ENCODE data around the gene SOS1.
"Not testable (repeated sequence)": the region's sequence is repeated elsewhere in the genome, so short reads cannot be mapped to it uniquely, and the experiment has no call there.

DNA sequence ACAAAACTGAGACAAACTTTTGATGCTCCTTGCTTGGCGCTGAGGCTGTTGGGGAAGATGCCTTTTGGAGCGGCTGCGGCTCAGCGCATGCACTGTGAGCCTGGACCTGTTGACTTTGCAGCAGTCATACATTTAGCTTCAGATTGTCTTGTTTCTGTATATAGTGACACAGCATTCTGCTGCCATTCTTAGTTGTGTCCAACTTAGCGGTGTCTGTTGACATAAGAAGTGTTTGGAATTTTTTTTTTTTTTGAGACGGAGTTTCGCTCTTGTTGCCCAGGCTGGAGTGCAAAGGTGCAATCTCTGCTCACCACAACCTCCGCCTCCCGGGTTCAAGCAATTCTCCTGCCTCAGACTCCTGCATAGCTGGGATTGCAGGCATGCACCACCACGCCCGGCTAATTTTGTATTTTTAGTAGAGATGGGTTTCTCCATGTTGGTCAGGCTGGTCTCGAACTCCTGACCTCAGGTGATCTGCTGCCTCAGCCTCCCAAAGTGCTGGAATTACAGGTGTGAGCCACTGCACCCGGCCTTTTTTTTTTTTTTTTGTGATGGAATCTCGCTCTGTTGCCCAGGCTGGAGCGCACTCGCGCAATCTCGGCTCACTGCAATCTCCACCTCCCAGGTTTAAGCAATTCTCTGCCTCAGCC, 17.5 kb upstream of the SOS1 start:
- not testable (repeated sequence) for TF ChIP-seq FOXA1 (IDR thresholded peaks at IDR 0.05); BHLHE40 (IDR thresholded peaks at IDR 0.05; ENCODE audit: borderline replicate concordance); HDGF (IDR thresholded peaks at IDR 0.05; ENCODE audit: borderline replicate concordance); SP1 (IDR thresholded peaks at IDR 0.05); ELF4 (IDR thresholded peaks at IDR 0.05); FOXK2 (IDR thresholded peaks at IDR 0.05); ZNF384 (IDR thresholded peaks at IDR 0.05); L3MBTL2 (conservative IDR thresholded peaks at IDR 0.05); NFRKB (IDR thresholded peaks at IDR 0.05); TARDBP (IDR thresholded peaks at IDR 0.05); FOXM1 (IDR thresholded peaks at IDR 0.05; ENCODE audit: borderline replicate concordance); ARNT (IDR thresholded peaks at IDR 0.05); SUZ12 (IDR thresholded peaks at IDR 0.05)
- TF ChIP-seq, protein P1, sequence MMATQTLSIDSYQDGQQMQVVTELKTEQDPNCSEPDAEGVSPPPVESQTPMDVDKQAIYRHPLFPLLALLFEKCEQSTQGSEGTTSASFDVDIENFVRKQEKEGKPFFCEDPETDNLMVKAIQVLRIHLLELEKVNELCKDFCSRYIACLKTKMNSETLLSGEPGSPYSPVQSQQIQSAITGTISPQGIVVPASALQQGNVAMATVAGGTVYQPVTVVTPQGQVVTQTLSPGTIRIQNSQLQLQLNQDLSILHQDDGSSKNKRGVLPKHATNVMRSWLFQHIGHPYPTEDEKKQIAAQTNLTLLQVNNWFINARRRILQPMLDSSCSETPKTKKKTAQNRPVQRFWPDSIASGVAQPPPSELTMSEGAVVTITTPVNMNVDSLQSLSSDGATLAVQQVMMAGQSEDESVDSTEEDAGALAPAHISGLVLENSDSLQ (IDR thresholded peaks at IDR 0.05): not testable (repeated sequence)

All from HEK293T (cell line).